Central memory CD8-positive, alpha-beta T cell (primary cell): ENCODE measurements around the gene GTF2H2C_2.
A peak's percentile ranks its signal among the peaks of the same experiment; 100 is the strongest.
"Not testable (repeated sequence)": the region's sequence is repeated elsewhere in the genome, so short reads cannot be mapped to it uniquely, and the experiment has no call there.

Experiments used
- ATAC-seq: fragments of 150-1000 bp; cut with Tn5 transposase; replicated peaks from 2 replicates; pipeline ENCODE4 v1.10.0; 2022; ENCODE audit warnings: mild to moderate bottlenecking, moderate FRiP score, moderate number of reproducible peaks; ENCODE audit not compliant: poor library complexity, severe bottlenecking; ENCODE audit errors: extremely low read depth
- DNase-seq, 2 donors: peaks; one replicate each; pipeline ENCODE4 v3.0.0; 2021; ENCODE audit warnings: low spot score in 2 of 2
- H3K27ac Mint-ChIP-seq: one replicate; pipeline ENCODE4 v1.8.0; 2022; ENCODE audit warnings: low read depth, mild to moderate bottlenecking, moderate library complexity, mixed read lengths
- H3K27me3 Mint-ChIP-seq: one replicate; pipeline ENCODE4 v1.8.0; 2022; ENCODE audit warnings: mixed read lengths
- H3K36me3 Mint-ChIP-seq: one replicate; pipeline ENCODE4 v1.8.0; 2022; ENCODE audit warnings: mild to moderate bottlenecking, moderate library complexity, mixed read lengths; ENCODE audit not compliant: insufficient read depth
- H3K4me1 Mint-ChIP-seq: one replicate; pipeline ENCODE4 v1.8.0; 2022; ENCODE audit warnings: mixed read lengths
- H3K4me3 Mint-ChIP-seq: one replicate; pipeline ENCODE4 v1.8.0; 2022; ENCODE audit warnings: mild to moderate bottlenecking, moderate library complexity, mixed read lengths
- H3K9me3 Mint-ChIP-seq: one replicate; pipeline ENCODE4 v1.8.0; 2022; ENCODE audit warnings: mixed read lengths

Gene GTF2H2C_2

DNA sequence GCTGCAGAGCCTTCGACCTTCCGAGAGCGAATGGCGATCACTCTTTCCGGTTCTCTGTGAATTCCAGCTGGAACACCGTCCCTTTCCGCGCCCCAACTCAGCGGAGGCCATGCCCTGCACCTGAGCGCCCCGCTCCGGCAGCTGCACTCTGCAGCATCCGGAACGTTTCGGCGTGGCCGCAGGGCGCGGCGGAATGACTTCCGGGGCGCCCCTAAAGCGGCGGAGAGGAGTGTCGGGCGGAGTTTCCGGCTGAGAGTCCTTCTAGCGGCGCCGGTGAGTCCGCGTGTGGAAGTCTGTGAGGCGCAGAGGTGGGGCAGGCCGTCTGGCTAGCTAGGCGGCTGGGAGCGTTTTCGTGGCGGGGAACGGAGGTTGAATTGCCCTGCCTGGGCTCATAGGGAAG is at the start of gene GTF2H2C_2:
Gene GTF2H2C_2, plus strand, starts transcription at position 252 of the 400 bp plus-strand sequence.
- ATAC-seq: peak; percentile 100
- H3K4me3 Mint-ChIP-seq, H3K27ac Mint-ChIP-seq, H3K4me1 Mint-ChIP-seq, DNase-seq, H3K36me3 Mint-ChIP-seq, H3K27me3 Mint-ChIP-seq, H3K9me3 Mint-ChIP-seq: not testable (repeated sequence)

DNA sequence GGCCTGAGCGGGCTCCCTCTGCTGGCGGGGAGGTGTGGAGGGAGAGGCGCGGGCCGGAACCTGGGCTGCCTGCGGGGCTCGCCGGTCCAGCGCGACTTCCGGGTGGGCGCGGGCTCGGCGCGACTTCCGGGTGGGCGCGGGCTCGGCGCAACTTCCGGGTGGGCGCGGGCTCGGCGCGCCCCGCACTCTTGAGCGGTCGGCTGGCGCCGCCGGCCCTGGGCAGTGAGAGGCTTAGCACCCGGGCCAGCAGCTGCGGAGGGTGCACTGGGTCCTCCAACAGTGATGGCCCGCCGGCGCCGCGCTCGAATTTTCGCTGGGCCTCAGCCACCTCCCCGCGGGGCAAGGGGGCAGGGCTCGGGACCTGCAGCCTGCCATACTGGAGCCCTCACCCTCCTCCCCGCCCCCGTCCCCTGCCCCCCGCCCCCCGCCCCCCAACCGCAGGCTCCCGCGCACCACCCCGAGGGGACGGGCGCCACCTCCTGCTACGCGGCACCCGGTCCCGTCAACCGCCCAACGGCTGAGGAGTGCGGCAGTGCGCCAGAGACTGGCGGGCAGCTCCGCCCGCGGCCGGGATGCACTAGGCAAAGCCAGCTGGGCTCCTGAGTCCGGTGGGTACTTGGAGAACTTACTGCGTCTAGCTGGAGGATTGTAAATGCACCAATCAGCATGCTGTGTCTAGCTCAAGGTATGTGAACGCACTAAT is 14.0 kb upstream of the GTF2H2C_2 start:
- ATAC-seq (peak; percentile 86), DNase-seq (peak; percentile 13 to 57)
- peak overlapping the region; percentile 65 for H3K4me3 Mint-ChIP-seq
- not testable (repeated sequence) for H3K9me3 Mint-ChIP-seq, H3K4me1 Mint-ChIP-seq, H3K27me3 Mint-ChIP-seq, H3K27ac Mint-ChIP-seq, H3K36me3 Mint-ChIP-seq

DNA sequence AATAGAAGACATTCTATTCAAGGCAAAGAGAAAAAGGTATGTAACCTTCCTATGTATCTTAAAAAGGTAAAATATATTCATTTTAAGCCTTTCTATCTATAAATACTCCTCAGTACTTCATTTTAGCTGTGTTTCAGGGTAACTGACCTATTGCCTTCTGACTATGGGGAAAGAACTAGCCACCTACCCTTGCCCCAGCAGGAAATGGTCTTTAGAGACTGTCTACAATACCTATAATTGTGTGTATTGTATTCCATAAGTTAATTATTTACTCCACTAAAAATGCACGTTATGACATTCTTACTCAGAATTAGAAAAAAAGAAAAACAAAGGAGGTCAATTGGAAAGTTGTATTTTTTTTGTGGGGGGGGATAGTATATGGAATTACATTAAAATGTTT is 6.2 kb downstream of the GTF2H2C_2 start:
- H3K4me1 Mint-ChIP-seq, H3K27me3 Mint-ChIP-seq, H3K4me3 Mint-ChIP-seq, H3K9me3 Mint-ChIP-seq, DNase-seq, H3K36me3 Mint-ChIP-seq, H3K27ac Mint-ChIP-seq, ATAC-seq: not testable (repeated sequence)

DNA sequence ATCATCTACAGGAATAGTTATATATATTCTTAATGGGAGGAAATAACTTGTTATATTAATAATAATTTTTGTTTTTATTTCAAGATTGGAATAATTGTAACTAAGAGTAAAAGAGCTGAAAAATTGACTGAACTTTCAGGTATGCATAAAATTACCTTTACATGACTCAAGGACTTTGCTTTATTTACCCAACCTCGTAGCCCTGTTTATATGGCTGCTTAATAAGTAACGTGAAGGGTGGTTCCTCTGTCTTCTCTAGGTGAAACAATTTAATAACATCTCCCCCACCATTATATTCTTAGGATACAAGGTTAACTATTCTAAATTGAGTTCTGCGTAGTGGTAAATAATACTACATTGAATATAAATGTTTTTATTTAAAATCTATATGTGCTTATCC is 8.0 kb downstream of the GTF2H2C_2 start:
- ATAC-seq, H3K27ac Mint-ChIP-seq, H3K27me3 Mint-ChIP-seq, H3K4me1 Mint-ChIP-seq, H3K9me3 Mint-ChIP-seq, H3K4me3 Mint-ChIP-seq, H3K36me3 Mint-ChIP-seq, DNase-seq: not testable (repeated sequence)

DNA sequence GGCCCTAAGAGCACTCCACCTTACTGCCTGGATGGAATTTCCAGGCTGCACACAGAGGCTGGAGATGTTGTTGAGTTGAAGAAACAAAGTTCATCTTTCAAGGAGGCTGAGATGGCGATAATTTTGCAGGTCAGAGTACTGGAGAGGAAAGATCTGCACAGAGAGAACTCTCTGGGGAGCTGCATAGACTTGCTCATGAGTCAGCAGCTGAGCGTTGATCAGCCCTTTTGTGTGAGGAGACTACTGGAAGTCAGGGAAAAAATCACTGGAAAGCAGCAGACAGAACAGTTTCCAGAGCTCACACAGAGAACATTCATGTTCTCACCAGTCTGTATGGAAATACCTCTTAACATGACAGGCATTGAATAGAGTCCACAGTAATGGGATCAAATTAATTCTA is 23.4 kb downstream of the GTF2H2C_2 start:
- not testable (repeated sequence) for H3K27ac Mint-ChIP-seq, H3K36me3 Mint-ChIP-seq, H3K27me3 Mint-ChIP-seq, ATAC-seq, H3K9me3 Mint-ChIP-seq, DNase-seq, H3K4me3 Mint-ChIP-seq, H3K4me1 Mint-ChIP-seq

DNA sequence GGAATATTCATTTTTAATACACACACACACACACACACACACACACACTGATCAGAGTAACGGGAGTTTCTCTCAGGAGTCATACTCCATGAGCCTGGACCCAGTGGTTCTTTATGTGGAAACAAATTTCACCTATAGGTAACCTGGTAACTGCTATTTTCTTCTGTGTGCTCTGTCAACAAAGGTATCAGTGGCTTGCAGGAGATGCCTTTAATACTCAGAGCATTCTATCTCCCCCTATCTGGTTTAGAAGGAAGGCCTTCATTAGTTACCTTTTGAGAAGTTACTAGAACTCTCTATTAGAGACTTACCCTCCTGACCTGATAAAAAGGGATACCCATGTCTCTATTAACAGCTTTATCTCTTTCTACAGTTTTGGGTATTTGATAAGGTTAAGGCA is 34.4 kb downstream of the GTF2H2C_2 start:
- not testable (repeated sequence) for H3K4me3 Mint-ChIP-seq, DNase-seq, H3K27ac Mint-ChIP-seq, H3K27me3 Mint-ChIP-seq, ATAC-seq, H3K9me3 Mint-ChIP-seq, H3K36me3 Mint-ChIP-seq, H3K4me1 Mint-ChIP-seq

DNA sequence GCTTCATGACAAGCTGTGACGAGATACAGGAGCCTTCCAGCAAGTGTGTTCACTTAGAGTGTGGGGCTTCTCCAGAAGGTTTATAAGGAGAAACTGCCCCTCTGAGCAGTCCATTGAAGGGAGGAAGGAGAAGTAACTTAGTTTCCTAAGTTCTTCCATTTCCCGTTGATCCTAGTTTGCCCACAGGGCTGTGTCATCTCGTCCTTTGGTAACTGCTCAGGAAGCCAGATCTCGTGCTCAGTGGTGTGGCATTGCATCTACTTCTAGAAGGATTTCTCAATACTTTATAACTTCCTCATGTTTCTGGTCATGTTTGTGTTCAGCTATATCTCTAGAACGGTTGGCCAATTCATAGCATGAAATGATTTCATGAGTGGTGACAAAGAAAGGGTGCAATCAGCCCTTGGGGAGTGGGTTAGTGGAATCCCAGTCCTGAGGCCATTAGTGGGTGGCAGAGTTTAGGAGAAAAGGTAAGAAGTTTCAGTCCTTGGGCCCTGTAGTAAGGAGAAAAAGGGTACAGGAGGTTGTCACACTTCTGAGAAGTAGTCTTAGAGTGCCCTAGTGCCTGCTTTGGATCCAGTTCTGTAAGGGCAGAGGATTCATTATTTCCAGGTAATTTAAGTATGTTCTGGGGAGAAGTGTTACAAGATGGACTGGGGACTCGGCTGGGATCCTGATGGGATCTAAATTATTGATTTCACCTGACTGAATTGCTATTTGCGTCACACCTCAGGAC is 36.2 kb downstream of the GTF2H2C_2 start:
- not testable (repeated sequence) for H3K4me1 Mint-ChIP-seq, H3K27me3 Mint-ChIP-seq, H3K4me3 Mint-ChIP-seq, DNase-seq, H3K36me3 Mint-ChIP-seq, H3K9me3 Mint-ChIP-seq, H3K27ac Mint-ChIP-seq
- peak; percentile 46 for ATAC-seq

DNA sequence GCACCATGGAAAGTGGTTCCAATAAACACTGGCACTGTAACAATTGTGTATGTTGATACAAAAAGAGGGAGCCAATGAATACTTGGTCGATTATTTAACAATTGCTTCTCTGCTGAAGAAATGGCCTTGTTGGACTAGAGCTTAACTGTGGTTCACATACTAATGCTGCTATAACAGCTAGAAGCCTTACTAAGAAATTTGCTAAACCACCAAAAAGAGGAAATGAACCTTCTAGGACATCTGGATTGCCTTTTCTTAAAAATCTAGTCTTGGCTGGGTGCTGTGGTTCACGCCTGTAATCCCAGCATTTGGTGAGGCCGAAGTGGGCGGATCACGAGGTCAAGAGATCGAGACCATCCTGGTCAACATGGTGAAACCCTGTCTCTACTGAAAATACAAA is 41.9 kb downstream of the GTF2H2C_2 start:
- not testable (repeated sequence) for H3K27ac Mint-ChIP-seq, H3K9me3 Mint-ChIP-seq, ATAC-seq, DNase-seq, H3K36me3 Mint-ChIP-seq, H3K27me3 Mint-ChIP-seq, H3K4me3 Mint-ChIP-seq, H3K4me1 Mint-ChIP-seq

DNA sequence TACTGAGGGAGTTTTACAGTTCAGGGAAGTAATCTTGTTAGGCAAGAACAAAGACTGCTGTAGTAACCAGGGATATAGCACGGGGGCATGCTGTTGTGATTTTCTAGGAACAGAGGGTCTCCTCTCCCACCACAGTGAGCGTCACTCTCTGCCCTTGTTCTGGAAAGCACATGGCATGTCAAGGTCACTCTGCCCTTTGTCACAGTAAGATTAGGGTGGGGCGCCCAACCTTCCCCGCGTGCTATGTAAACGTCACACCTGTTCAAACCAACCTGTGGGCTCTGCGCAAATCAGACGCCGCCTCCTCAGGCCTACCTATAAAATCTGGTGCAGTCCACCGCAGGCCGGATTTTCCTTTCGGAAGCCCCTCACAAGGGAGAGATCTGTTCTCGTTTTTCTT is 44.0 kb downstream of the GTF2H2C_2 start:
- H3K36me3 Mint-ChIP-seq, ATAC-seq, DNase-seq, H3K27me3 Mint-ChIP-seq, H3K27ac Mint-ChIP-seq, H3K4me1 Mint-ChIP-seq, H3K4me3 Mint-ChIP-seq, H3K9me3 Mint-ChIP-seq: not testable (repeated sequence)

DNA sequence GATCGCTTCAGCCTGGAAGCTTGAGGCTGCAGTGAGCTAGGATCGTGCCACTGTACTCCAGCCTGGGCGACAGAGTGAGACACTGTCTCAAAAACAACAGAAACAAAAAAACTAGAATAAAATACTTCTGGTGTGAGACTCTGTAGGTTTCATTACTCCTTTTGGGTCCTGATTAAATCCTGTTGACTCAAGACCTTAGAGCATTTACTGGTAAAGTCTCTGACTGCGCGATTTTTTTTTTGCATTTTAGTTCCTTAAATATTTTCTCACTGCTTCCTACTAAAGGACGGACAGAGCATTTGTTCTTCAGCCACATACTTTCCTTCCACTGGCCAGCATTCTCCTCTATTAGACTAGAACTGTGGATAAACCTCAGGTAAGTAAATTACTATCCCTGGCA is 46.8 kb downstream of the GTF2H2C_2 start:
- H3K4me3 Mint-ChIP-seq, H3K27ac Mint-ChIP-seq, ATAC-seq, H3K9me3 Mint-ChIP-seq, H3K4me1 Mint-ChIP-seq, H3K36me3 Mint-ChIP-seq, DNase-seq, H3K27me3 Mint-ChIP-seq: not testable (repeated sequence)

DNA sequence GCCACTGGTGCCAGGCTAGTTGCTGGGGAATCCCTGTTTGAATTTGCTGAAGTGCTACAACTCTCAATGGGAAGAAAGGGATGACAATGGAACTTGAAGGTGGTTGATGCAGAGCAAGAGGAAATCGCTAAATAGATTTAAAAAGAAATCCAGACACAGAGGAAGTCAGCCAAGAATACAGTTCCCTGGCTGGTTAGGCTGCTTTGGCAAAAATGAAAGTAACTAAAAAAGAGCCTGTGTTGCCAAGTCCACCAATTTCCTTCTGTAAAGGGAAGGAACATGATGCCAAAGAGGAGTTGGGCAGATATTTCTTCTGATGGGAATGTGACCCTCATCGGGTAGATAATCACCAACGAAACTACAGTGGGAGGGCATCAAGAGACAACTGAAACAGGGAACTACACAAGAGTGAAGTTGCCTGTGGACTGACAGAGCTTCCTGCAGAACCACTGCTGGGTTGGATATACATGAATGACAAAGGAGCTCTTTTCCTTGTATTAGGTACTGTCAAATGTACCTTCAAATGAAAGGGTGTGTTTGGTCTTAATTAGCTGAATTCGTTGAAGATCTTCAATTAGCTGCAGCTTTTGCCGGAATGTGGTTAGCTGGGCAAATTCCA is 49.0 kb downstream of the GTF2H2C_2 start:
- H3K9me3 Mint-ChIP-seq, H3K27me3 Mint-ChIP-seq, H3K36me3 Mint-ChIP-seq, H3K4me3 Mint-ChIP-seq, H3K4me1 Mint-ChIP-seq, H3K27ac Mint-ChIP-seq, DNase-seq, ATAC-seq: not testable (repeated sequence)

DNA sequence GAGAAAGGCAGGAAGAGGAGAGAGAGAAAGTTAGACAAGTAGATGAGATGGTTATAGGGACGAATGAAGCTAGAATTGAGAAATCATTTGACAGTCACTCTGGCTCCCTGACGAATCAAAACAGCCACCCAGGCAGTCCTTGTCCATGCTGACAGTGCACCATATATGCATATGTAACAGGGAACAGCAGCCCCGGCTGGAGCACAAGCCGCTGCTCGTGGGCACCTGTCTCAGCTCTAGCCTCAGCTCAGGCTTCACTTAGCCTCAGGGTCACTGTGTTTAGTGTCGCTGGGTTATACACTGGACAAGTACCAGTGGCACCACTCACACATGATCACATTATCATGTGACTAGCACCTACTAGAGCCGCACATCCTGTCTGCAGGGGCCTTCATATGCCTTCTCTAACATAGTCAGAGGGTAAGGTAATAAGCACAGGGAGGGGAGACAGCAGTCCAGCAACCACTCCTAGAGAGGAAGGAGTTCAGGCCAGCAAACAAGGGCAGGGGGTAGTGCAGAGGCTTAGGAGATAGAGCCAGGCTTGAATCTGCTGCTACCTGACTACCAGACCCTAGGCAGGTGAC is 54.9 kb downstream of the GTF2H2C_2 start:
- not testable (repeated sequence) for H3K4me1 Mint-ChIP-seq, H3K4me3 Mint-ChIP-seq, H3K36me3 Mint-ChIP-seq, H3K9me3 Mint-ChIP-seq, DNase-seq, H3K27me3 Mint-ChIP-seq, ATAC-seq, H3K27ac Mint-ChIP-seq
